ENCODE results near the gene TACC2.

TACC2 gene

GRCh38 chr10:122157451-122157850 lies 168.5 kb downstream of the TACC2 start:
- H3K4me3 ChIP-seq (ENCODE audit: low read depth, low read length): no peak overlapping the region

GRCh38 chr10:122158362-122158761 lies 169.4 kb downstream of the TACC2 start:
- TF ChIP-seq CTCF (IDR thresholded peaks at IDR 0.05; ENCODE audit: low read depth, low read length): no peak
- no peak overlapping the region for H3K4me3 ChIP-seq (ENCODE audit: low read depth, low read length)

More at GRCh38 chr10:122157451-122157850, 168.5 kb downstream of the TACC2 start:
- TF ChIP-seq CTCF (IDR thresholded peaks at IDR 0.05; ENCODE audit: low read depth, low read length): no peak

- H3K4me3 ChIP-seq (ENCODE audit: low read depth, low read length): no peak overlapping the region
- TF ChIP-seq CTCF (IDR thresholded peaks at IDR 0.05; ENCODE audit: low read depth, low read length): no peak
Observed at GRCh38 chr10:122159141-122159970, 170.4 kb downstream of the TACC2 start.

- no peak for TF ChIP-seq CTCF (IDR thresholded peaks at IDR 0.05; ENCODE audit: low read depth, low read length)
- H3K4me3 ChIP-seq (ENCODE audit: low read depth, low read length): no peak overlapping the region
Observed at GRCh38 chr10:122161795-122162194, 172.8 kb downstream of the TACC2 start.

- H3K4me3 ChIP-seq (ENCODE audit: low read depth, low read length): no peak overlapping the region; the same call in 1 of the 2 replicates
- TF ChIP-seq CTCF (IDR thresholded peaks at IDR 0.05; ENCODE audit: low read depth, low read length): no peak
Observed at GRCh38 chr10:122162671-122163173, 173.8 kb downstream of the TACC2 start.

GRCh38 chr10:122163174-122164022 lies 174.4 kb downstream of the TACC2 start:
- H3K4me3 ChIP-seq (ENCODE audit: low read depth, low read length): peak overlapping the region; percentile 55
- TF ChIP-seq CTCF (IDR thresholded peaks at IDR 0.05; ENCODE audit: low read depth, low read length): no peak
